Fibroblast of lung (primary cell): ENCODE measurements around the gene DYNLT1. TPM values are rescaled to one million over a fixed set of nuclear protein-coding genes. Genes with fewer than 3 reads are reported as not detected.

Source experiments
- DNase-seq, 2 donors: peaks; one replicate each; pipeline versions ENCODE4 v3.0.0 to v3.0.0-alpha.2; 2010; ENCODE audit warnings: low read depth in 2 of 2
- H2AFZ ChIP-seq: 2 replicates; pipeline ENCODE4 v1.5.1; 2012; ENCODE audit warnings: low read length, control low read depth, inconsistent platforms
- H3K27ac ChIP-seq: 2 replicates; pipeline ENCODE4 v1.5.1; 2011; ENCODE audit warnings: low read length, control low read depth; ENCODE audit not compliant: insufficient read depth
- H3K27me3 ChIP-seq: 2 replicates; pipeline ENCODE4 v1.5.1; 2011; ENCODE audit warnings: mild to moderate bottlenecking, low read length; ENCODE audit not compliant: control insufficient read depth, insufficient read depth
- H3K36me3 ChIP-seq: 2 replicates; pipeline ENCODE4 v1.5.1; 2011; ENCODE audit warnings: low read length; ENCODE audit not compliant: control insufficient read depth, insufficient read depth
- H3K4me1 ChIP-seq: 2 replicates; pipeline ENCODE4 v1.5.1; 2011; ENCODE audit warnings: low read length; ENCODE audit not compliant: control insufficient read depth, insufficient read depth; ENCODE audit errors: extremely low read depth
- H3K4me2 ChIP-seq: 2 replicates; pipeline ENCODE4 v1.5.1; 2011; ENCODE audit warnings: low read length, control low read depth; ENCODE audit not compliant: insufficient read depth; ENCODE audit errors: extremely low read depth
- H3K4me3 ChIP-seq, 4 experiments: fragments of 200-600 bp in 1 of 4; sonication (generic) in 1 of 4; replicated peaks in 1 of 4; 2 replicates each; pipeline ENCODE4 v1.5.1; 2011 to 2016; ENCODE audit warnings: low read length in 4 of 4, low read depth in 3 of 4, mild to moderate bottlenecking in 3 of 4, control low read depth in 2 of 4, inconsistent platforms in 1 of 4, mixed read lengths in 1 of 4; ENCODE audit not compliant: insufficient read depth in 1 of 4; ENCODE audit errors: control extremely low read depth in 1 of 4
- H3K79me2 ChIP-seq: 2 replicates; pipeline ENCODE4 v1.5.1; 2012; ENCODE audit warnings: mild to moderate bottlenecking, low read length, inconsistent platforms; ENCODE audit not compliant: control insufficient read depth, insufficient read depth
- H3K9ac ChIP-seq: 2 replicates; pipeline ENCODE4 v1.5.1; 2011; ENCODE audit warnings: mild to moderate bottlenecking, low read length, control low read depth; ENCODE audit not compliant: insufficient read depth
- H3K9me3 ChIP-seq: 2 replicates; pipeline ENCODE4 v1.5.1; 2012; ENCODE audit warnings: low read depth, low read length; ENCODE audit not compliant: control insufficient read depth, insufficient read depth
- H4K20me1 ChIP-seq: 2 replicates; pipeline ENCODE4 v1.5.1; 2011; ENCODE audit warnings: low read length; ENCODE audit not compliant: control insufficient read depth, insufficient read depth; ENCODE audit errors: extremely low read depth
- EZH2 ChIP-seq: IDR thresholded peaks from 2 replicates; pipeline ENCODE4 v1.5.1; 2012; ENCODE audit warnings: low read length, control low read depth, mild to moderate bottlenecking; ENCODE audit errors: missing control alignments
- polyA plus RNA-seq, 2 donors: library from polyadenylated mRNA; depleted of rRNA in 1 of 2; stranded (reverse) in 1 of 2; unstranded in 1 of 2; fragments of >200 nt; gene quantifications; 2 replicates each; pipeline ENCODE4 v1.2.1, GENCODE V29; 2011 to 2012; ENCODE audit warnings: missing spikeins in 1 of 2
- total RNA-seq: library from RNA; depleted of rRNA; stranded (reverse); fragments of >200 nt; gene quantifications from 2 replicates; pipeline ENCODE4 v1.2.1, GENCODE V29; 2014
- TF ChIP-seq, protein P1 (sequence below), 2 donors: IDR thresholded peaks in 1 of 2; conservative IDR thresholded peaks in 1 of 2; 1 replicate in 1 of 2; 2 replicates in 1 of 2; pipeline ENCODE4 v1.5.1; 2011 to 2012; ENCODE audit warnings: low read length in 2 of 2, control low read depth in 1 of 2, inconsistent platforms in 1 of 2, low read depth in 1 of 2, mild to moderate bottlenecking in 1 of 2

Gene DYNLT1
- total and polyA plus RNA-seq, 2 donors (not counting 1 experiment from before 2014, with no cell fraction given): 92.3 to 296 TPM

DNA sequence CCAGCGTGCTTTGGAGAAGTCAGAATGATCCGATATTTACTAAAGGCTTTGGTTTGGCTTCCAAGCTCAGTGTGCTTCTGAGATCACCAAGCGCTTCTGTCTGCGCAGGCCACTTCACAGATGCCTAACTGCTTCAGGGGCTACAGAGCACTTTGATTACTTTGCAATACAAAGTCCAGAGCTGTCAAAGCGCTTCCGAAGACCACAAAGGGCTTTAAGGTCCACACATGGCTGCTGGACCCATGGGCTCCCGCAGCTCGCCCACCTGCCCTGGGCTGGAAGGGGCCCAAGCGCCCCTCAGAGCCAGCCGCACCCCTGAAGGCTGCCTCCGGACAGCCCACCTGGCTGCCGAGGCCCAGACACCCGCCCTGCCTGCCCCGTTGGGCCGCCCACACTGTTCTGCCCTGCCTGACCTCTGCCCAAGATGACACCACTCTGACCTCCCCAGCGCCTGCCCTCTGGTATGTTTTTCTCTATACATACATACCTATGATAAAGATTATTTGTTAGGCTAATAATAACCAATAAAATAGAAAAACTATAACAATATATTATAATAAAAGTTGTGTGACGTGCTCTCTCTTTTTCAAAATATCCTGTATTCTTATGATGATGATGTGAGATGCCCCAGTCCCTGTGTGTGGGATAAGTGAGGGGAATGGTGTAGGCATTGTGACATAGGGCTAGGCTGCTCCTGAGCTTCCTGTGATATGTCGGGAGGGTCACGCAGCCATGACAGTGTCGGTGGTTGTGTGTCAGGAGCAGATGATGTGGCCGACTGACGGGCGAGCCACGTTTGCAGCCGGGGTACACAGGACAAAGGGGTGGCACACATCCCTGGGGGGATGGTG is 22.6 kb downstream of the DYNLT1 start:
- TF ChIP-seq, protein P1, sequence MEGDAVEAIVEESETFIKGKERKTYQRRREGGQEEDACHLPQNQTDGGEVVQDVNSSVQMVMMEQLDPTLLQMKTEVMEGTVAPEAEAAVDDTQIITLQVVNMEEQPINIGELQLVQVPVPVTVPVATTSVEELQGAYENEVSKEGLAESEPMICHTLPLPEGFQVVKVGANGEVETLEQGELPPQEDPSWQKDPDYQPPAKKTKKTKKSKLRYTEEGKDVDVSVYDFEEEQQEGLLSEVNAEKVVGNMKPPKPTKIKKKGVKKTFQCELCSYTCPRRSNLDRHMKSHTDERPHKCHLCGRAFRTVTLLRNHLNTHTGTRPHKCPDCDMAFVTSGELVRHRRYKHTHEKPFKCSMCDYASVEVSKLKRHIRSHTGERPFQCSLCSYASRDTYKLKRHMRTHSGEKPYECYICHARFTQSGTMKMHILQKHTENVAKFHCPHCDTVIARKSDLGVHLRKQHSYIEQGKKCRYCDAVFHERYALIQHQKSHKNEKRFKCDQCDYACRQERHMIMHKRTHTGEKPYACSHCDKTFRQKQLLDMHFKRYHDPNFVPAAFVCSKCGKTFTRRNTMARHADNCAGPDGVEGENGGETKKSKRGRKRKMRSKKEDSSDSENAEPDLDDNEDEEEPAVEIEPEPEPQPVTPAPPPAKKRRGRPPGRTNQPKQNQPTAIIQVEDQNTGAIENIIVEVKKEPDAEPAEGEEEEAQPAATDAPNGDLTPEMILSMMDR (conservative IDR thresholded peaks at IDR 0.05 in 1 of 2, IDR thresholded peaks at IDR 0.05 in 1 of 2; ENCODE audit: low read depth in 1 of 2, low read length in 2 of 2): no peak
- TF ChIP-seq EZH2: no peak
- Histone ChIP-seq H4K20me1 (no peaks in the 10 kb centered on the region), H2AFZ (no peak overlapping the region), H3K9me3 (no peaks in the 10 kb centered on the region), H3K4me2 (no peak overlapping the region), H3K4me1 (peaks cover 3% of the 10 kb centered on the region), H3K9ac (no peak overlapping the region), H3K36me3 (peaks cover 8% of the 10 kb centered on the region), H3K79me2 (no peaks in the 10 kb centered on the region), H3K27me3 (no peaks in the 10 kb centered on the region), H3K4me3 (no peak overlapping the region), H3K27ac (no peak overlapping the region)
- no peak for DNase-seq

DNA sequence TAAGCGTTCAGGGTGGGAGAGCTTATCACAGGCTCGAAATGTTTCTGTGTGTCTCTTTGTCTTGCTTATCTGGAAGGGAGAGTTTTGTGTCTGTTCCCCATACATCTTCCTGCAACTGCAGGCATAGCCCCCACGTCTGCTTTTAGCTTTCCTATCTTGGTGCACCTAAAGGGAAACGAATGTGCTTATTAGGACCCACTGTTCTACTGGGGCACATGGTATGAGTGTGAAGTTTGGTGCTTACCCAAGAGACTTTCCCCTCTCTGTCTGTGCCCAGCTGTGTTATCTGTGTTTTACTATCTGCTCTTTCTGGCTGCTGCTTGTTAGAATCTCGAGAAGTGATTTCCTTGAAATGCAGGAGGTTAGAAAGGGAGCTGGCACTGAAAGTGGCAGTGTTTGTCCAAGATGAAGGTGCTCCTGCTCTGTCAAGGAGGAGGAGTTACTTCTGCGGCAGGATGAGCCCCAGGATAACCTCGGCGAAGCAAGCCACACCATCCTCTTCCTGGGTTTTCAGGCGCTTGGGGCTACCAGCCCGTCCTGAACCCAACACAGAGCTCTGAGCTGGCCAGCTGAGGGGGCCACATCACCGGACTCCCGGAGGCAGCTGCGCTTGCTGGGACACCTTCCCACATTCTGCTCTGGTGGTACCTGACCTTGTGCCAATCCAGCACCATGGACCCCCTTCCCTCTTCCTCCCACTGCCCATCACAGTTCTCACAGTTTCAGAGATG is 23.4 kb downstream of the DYNLT1 start:
- Histone ChIP-seq H3K9me3 (no peaks in the 10 kb centered on the region), H3K4me1 (peaks cover 3% of the 10 kb centered on the region), H2AFZ (no peak overlapping the region), H3K27me3 (no peaks in the 10 kb centered on the region), H3K4me2 (no peak overlapping the region), H3K9ac (no peak overlapping the region), H3K79me2 (no peaks in the 10 kb centered on the region), H3K27ac (no peak overlapping the region), H3K36me3 (peaks cover 2% of the 10 kb centered on the region), H3K4me3 (no peak overlapping the region), H4K20me1 (no peaks in the 10 kb centered on the region)
- TF ChIP-seq, protein P1 (conservative IDR thresholded peaks at IDR 0.05 in 1 of 2, IDR thresholded peaks at IDR 0.05 in 1 of 2; ENCODE audit: low read depth in 1 of 2, low read length in 2 of 2): no peak
- no peak for TF ChIP-seq EZH2
- no peak for DNase-seq
